Esophagus squamous epithelium (tissue), 5 donors: ENCODE measurements around the gene RNF208. TPM values are rescaled to one million over a fixed set of nuclear protein-coding genes. Genes with fewer than 3 reads are reported as not detected.

Experiments used
- DNase-seq: peaks from one replicate; lab custom pipeline; 2025; lab: John Stamatoyannopoulos, UW
- H3K27ac ChIP-seq, 4 donors: fragments of 200-600 bp; sonication (generic); one replicate each; pipeline ENCODE4 v1.5.1; 2016 to 2019; ENCODE audit warnings: mild to moderate bottlenecking in 1 of 4
- H3K27me3 ChIP-seq, 4 donors: fragments of 200-600 bp; sonication (generic); 1 replicate in 3 of 4; 2 replicates in 1 of 4; pipeline versions ENCODE4 v1.5.1 to v1.6.0; 2017 to 2021; ENCODE audit warnings: antibody characterized with exemption in 1 of 4
- H3K36me3 ChIP-seq, 3 donors: fragments of 200-600 bp; sonication (generic); one replicate each; pipeline ENCODE4 v1.5.1; 2016 to 2019
- H3K4me1 ChIP-seq, 3 donors: fragments of 200-600 bp; sonication (generic); one replicate each; pipeline ENCODE4 v1.5.1; 2017 to 2019
- H3K4me3 ChIP-seq, 4 donors: fragments of 200-600 bp; sonication (generic); 1 replicate in 3 of 4; 2 replicates in 1 of 4; pipeline ENCODE4 v1.5.1; 2016 to 2019; ENCODE audit warnings: mild to moderate bottlenecking in 2 of 4, moderate library complexity in 1 of 4
- H3K9me3 ChIP-seq, 3 donors: fragments of 200-600 bp; sonication (generic); one replicate each; pipeline ENCODE4 v1.5.1; 2016 to 2019
- POLR2A ChIP-seq, 4 donors: fragments of 450-650 bp; IDR thresholded peaks; one replicate each; pipeline ENCODE4 v1.6.1; 2017; ENCODE audit warnings: antibody characterized with exemption in 4 of 4, mild to moderate bottlenecking in 4 of 4, moderate library complexity in 3 of 4
- WGBS, 2 donors: methylation state at CpG; one replicate each; pipeline ENCODE4 v1.1.5; 2018; 5-methylcytosine and 5-hydroxymethylcytosine counted together
- intact Hi-C: fragments of 100-400 bp; cut with DNase I; formaldehyde crosslinking; loops from one replicate; pipeline ENCODE4 v1.15.0; 2022
- total RNA-seq, 4 donors: library from RNA; depleted of rRNA; stranded (reverse); fragments of >200 nt; gene quantifications; one replicate each; pipeline ENCODE4 v1.1.0, GENCODE V29; 2016
- TF ChIP-seq, protein P1 (sequence below), 6 experiments: fragments of 450-650 bp in 4 of 6; fragments of 200-600 bp in 2 of 6; sonication (generic) in 2 of 6; IDR thresholded peaks; one replicate each; pipeline ENCODE4 v1.5.1; 2016 to 2019; ENCODE audit warnings: antibody characterized with exemption in 6 of 6, mild to moderate bottlenecking in 4 of 6, moderate library complexity in 4 of 6
- donor health status: DM: yes; HTN: yes; CAD: no.

The RNF208 gene
- total RNA-seq, 4 donors from 2014 or later: 2.3 to 3.2 (median 2.5) TPM

DNA sequence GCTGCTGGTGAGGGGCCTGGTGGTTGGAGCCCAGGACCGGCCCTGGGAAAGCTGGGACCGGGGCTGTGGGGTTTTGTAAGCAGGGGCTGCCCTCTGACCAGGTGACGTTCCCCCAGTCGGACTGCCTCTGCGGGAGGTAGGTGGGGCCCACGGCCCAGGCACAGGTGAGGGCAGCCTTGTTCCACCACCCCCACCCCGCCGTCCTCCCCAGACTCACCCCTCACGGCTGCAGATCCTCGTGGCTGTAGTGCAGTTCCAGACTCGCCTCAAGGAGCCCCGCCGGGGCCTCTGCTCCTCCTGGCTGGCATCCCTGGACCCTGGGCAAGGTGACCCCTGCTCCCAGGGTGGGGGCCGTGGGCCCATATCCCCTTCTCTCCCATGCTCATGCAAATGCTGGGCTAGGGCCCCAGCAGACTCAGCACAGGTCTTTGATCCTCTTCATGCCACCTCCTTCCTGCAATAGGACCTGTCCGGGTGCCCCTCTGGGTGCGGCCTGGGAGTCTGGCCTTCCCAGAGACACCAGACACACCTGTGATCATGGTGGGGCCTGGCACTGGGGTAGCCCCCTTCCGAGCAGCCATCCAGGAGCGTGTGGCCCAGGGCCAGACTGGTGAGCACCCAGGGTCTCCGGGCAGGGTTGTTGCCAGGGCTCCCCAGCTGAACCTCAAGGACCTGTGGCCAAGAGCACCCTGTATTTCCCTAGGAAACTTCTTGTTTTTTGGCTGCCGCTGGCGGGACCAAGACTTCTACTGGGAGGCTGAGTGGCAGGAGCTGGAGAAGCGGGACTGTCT, 6.6 kb downstream of the RNF208 start:
- Histone ChIP-seq H3K36me3 (peaks cover 0 to 33% (median 0%) of the 10 kb centered on the region in 3 donors), H3K9me3 (no peaks in the 10 kb centered on the region), H3K4me3 (no peak overlapping the region), H3K27me3 (no peaks in the 10 kb centered on the region), H3K27ac (no peak overlapping the region), H3K4me1 (peaks cover 15 to 39% (median 16%) of the 10 kb centered on the region in 3 donors)
- 61% methylated on average over 4 of the region's 22 CpGs; no CpG with 5 or more reads in 1 of the 2 donors for WGBS, 2 donors
- TF ChIP-seq, protein P1, sequence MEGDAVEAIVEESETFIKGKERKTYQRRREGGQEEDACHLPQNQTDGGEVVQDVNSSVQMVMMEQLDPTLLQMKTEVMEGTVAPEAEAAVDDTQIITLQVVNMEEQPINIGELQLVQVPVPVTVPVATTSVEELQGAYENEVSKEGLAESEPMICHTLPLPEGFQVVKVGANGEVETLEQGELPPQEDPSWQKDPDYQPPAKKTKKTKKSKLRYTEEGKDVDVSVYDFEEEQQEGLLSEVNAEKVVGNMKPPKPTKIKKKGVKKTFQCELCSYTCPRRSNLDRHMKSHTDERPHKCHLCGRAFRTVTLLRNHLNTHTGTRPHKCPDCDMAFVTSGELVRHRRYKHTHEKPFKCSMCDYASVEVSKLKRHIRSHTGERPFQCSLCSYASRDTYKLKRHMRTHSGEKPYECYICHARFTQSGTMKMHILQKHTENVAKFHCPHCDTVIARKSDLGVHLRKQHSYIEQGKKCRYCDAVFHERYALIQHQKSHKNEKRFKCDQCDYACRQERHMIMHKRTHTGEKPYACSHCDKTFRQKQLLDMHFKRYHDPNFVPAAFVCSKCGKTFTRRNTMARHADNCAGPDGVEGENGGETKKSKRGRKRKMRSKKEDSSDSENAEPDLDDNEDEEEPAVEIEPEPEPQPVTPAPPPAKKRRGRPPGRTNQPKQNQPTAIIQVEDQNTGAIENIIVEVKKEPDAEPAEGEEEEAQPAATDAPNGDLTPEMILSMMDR (IDR thresholded peaks at IDR 0.05): no peak
- TF ChIP-seq POLR2A (IDR thresholded peaks at IDR 0.05): no peak
- intact Hi-C loops: no loop called here
- no peak for DNase-seq

DNA sequence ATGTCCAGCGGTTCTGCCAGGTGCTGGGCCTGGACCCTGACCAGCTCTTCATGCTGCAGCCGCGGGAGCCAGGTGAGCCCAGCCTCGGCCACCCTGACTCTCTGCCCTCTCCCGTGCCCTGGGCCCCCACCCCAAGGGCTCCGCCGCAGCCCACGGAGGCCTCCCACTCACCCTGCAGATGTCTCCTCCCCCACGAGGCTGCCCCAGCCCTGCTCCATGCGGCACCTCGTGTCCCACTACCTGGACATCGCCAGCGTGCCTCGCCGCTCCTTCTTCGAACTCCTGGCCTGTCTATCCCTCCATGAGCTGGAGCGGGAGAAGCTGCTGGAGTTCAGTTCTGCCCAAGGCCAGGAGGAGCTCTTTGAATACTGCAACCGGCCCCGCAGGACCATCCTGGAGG, 7.4 kb downstream of the RNF208 start:
- no peaks in the 10 kb centered on the region for H3K27me3 ChIP-seq
- H3K4me1 ChIP-seq: peaks cover 15 to 31% (median 16%) of the 10 kb centered on the region in 3 donors
- intact Hi-C loops: no loop called here
- WGBS, 2 donors: 78 to 80% methylated on average over 8 to 11 of the region's 19 CpGs
- TF ChIP-seq POLR2A (IDR thresholded peaks at IDR 0.05): no peak
- no peak overlapping the region for H3K27ac ChIP-seq
- peaks cover 0 to 41% (median 4%) of the 10 kb centered on the region in 3 donors for H3K36me3 ChIP-seq
- H3K9me3 ChIP-seq: no peaks in the 10 kb centered on the region
- no peak overlapping the region for H3K4me3 ChIP-seq
- DNase-seq: no peak

- WGBS, 2 donors: 92 to 94% methylated on average over 13 to 19 of the region's 49 CpGs
- Histone ChIP-seq H3K4me1 (peaks cover 8 to 22% (median 14%) of the 10 kb centered on the region in 3 donors), H3K36me3 (peaks cover 0 to 53% (median 4%) of the 10 kb centered on the region in 3 donors), H3K27me3 (no peaks in the 10 kb centered on the region), H3K4me3 (no peak overlapping the region), H3K9me3 (no peaks in the 10 kb centered on the region), H3K27ac (no peak overlapping the region)
- no peak for TF ChIP-seq POLR2A (IDR thresholded peaks at IDR 0.05)
- TF ChIP-seq, protein P1 (IDR thresholded peaks at IDR 0.05): peak in 1 of 6 experiments; percentile 37
- intact Hi-C loops: no loop called here
- DNase-seq: no peak
Measured at GRCh38 chr9:137213160-137214060, 8.6 kb downstream of the RNF208 start.

DNA sequence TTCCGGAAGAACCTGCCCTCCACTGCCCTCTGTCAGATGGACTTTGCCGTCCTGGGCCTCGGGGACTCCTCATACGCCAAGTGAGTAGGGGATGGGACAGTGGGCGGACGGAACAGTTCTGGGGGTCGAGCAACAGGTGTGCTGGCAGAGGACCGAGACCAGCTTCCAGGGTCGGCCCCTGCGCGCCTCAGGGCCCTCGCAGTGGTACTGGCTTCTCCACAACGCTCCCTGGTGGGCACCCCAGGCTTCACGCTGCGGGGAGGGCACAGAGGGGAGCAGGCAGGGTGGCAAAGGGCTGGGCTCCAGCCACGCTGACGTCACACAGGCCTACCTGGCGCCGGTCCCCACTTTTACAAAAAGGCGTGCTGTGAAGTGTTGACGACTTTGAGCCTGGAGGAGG, 9.5 kb downstream of the RNF208 start:
- intact Hi-C loops: no loop called here
- no peak for DNase-seq
- Histone ChIP-seq H3K27ac (no peak overlapping the region), H3K36me3 (peaks cover 0 to 55% (median 4%) of the 10 kb centered on the region in 3 donors), H3K9me3 (no peaks in the 10 kb centered on the region), H3K4me3 (no peak overlapping the region), H3K4me1 (peaks cover 6 to 14% (median 9%) of the 10 kb centered on the region in 3 donors), H3K27me3 (no peaks in the 10 kb centered on the region)
- TF ChIP-seq POLR2A (IDR thresholded peaks at IDR 0.05): no peak
- TF ChIP-seq, protein P1 (IDR thresholded peaks at IDR 0.05): no peak
- WGBS, 2 donors: 47 to 93% methylated on average over 7 to 12 of the region's 21 CpGs

GRCh38 chr9:137211532-137211931, 10.5 kb downstream of the RNF208 start:
- H3K9me3 ChIP-seq: no peaks in the 10 kb centered on the region
- no peak overlapping the region for H3K27ac ChIP-seq
- TF ChIP-seq POLR2A (IDR thresholded peaks at IDR 0.05): no peak
- TF ChIP-seq, protein P1 (IDR thresholded peaks at IDR 0.05): no peak
- 86 to 91% methylated on average over 4 to 9 of the region's 13 CpGs for WGBS, 2 donors
- peaks cover 3 to 13% (median 6%) of the 10 kb centered on the region in 3 donors for H3K4me1 ChIP-seq
- H3K27me3 ChIP-seq: no peaks in the 10 kb centered on the region
- peaks cover 0 to 53% (median 4%) of the 10 kb centered on the region in 3 donors for H3K36me3 ChIP-seq
- no peak for DNase-seq
- intact Hi-C loops: no loop called here
- no peak overlapping the region for H3K4me3 ChIP-seq
